HepG2 (cell line): Measurements from ENCODE around the gene BCAT1. TPM values are rescaled to one million over a fixed set of nuclear protein-coding genes. Genes with fewer than 3 reads are reported as not detected.

Source experiments
- ATAC-seq: fragments of 200-7000 bp; cut with Tn5 transposase; 3 replicates; pipeline ENCODE4 v1.9.1; 2020; ENCODE audit warnings: mild to moderate bottlenecking, moderate library complexity
- BruUV-seq: library from RNA; stranded (reverse); fragments of 400-500 nt; replicated peaks from 2 replicates; lab custom pipeline; 2021; lab: Mats Ljungman, UMichigan
- CTCF ChIA-PET: fragments of 300-600 bp; formaldehyde crosslinking; extraction: SDS; loops from one replicate; lab custom pipeline; 2021; ENCODE audit warnings: low total read pairs, inconsistent platforms, low intra/inter-chr PET ratio; lab: Yijun Ruan, JAX
- POLR2A ChIA-PET: fragments of 350-600 bp; sonication (Branson Sonifier 250); formaldehyde crosslinking; loops from one replicate; lab custom pipeline; 2020; ENCODE audit warnings: antibody characterized with exemption, inconsistent platforms; lab: Yijun Ruan, JAX
- DNase-seq: peaks from one replicate; pipeline ENCODE4 v3.0.0-alpha.2; 2015; ENCODE audit warnings: low spot score
- FAIRE-seq: peaks from 3 replicates; lab custom pipeline; 2011; peaks lifted over from hg19 to GRCh38; lab: Jason Lieb, UNC
- H2AFZ ChIP-seq: one replicate; pipeline ENCODE4 v1.6.1; 2011; ENCODE audit warnings: low read length, inconsistent platforms
- H3K27ac ChIP-seq: fragments of 300-600 bp; 3 replicates; pipeline ENCODE4 v1.8.0; 2011; ENCODE audit warnings: mixed run types, mild to moderate bottlenecking, mixed read lengths, low read length, inconsistent platforms; ENCODE audit not compliant: insufficient read depth; ENCODE audit errors: extremely low read length
- H3K27me3 ChIP-seq, 2 experiments: fragments of 200-600 bp in 1 of 2; 2 replicates in 1 of 2; 3 replicates in 1 of 2; pipeline versions ENCODE4 v1.6.0 to v1.8.0; 2011; ENCODE audit warnings: low read length in 2 of 2, mild to moderate bottlenecking in 2 of 2, moderate library complexity in 2 of 2, inconsistent platforms in 1 of 2; ENCODE audit not compliant: insufficient read depth in 2 of 2, control insufficient read depth in 1 of 2
- H3K36me3 ChIP-seq, 2 experiments: fragments of 200-600 bp in 1 of 2; replicated peaks in 1 of 2; 2 replicates in 1 of 2; 3 replicates in 1 of 2; pipeline versions ENCODE4 v1.5.1 to v1.8.0; 2011; ENCODE audit warnings: low read length in 2 of 2, inconsistent platforms in 1 of 2; ENCODE audit not compliant: insufficient read depth in 2 of 2, control insufficient read depth in 1 of 2
- H3K4me1 ChIP-seq: 2 replicates; pipeline ENCODE4 v1.5.1; 2012; ENCODE audit warnings: low read length, inconsistent platforms; ENCODE audit not compliant: insufficient read depth
- H3K4me2 ChIP-seq: 2 replicates; pipeline ENCODE4 v1.6.0; 2011; ENCODE audit warnings: low read depth, low read length, inconsistent platforms
- H3K4me3 ChIP-seq, 3 experiments: fragments of 200-600 bp in 1 of 3; sonication (generic), shearing (Covaris generic) in 1 of 3; replicated peaks in 1 of 3; 2 replicates each; pipeline ENCODE4 v1.5.1; 2011 to 2016; ENCODE audit warnings: low read length in 3 of 3, inconsistent platforms in 2 of 3, low read depth in 2 of 3, mild to moderate bottlenecking in 2 of 3, control low read depth in 1 of 3, mixed read lengths in 1 of 3; ENCODE audit not compliant: insufficient read depth in 1 of 3
- H3K79me2 ChIP-seq: one replicate; pipeline ENCODE4 v1.6.1; 2011; ENCODE audit warnings: low read length, inconsistent platforms; ENCODE audit not compliant: insufficient read depth
- H3K9ac ChIP-seq: 2 replicates; pipeline ENCODE4 v1.6.0; 2011; ENCODE audit warnings: mild to moderate bottlenecking, low read depth, low read length, inconsistent platforms; ENCODE audit not compliant: insufficient read depth
- H3K9me3 ChIP-seq: 2 replicates; pipeline ENCODE4 v1.5.1; 2012; ENCODE audit warnings: mild to moderate bottlenecking, low read length
- H4K20me1 ChIP-seq: 2 replicates; pipeline ENCODE4 v1.6.0; 2011; ENCODE audit warnings: inconsistent platforms, mild to moderate bottlenecking, low read length, moderate library complexity; ENCODE audit not compliant: insufficient read depth
- LCORL ChIP-seq, 2 experiments: fragments of 450-650 bp in 1 of 2; sonication (generic) in 1 of 2; formaldehyde crosslinking in 1 of 2; IDR thresholded peaks; 2 replicates each; pipeline versions ENCODE4 v1.5.0 to v1.6.1; 2017 to 2020; ENCODE audit warnings: antibody characterized with exemption in 1 of 2, missing genetic modification reagents in 1 of 2
- MED1 ChIP-seq: sonication (generic); formaldehyde crosslinking; IDR thresholded peaks from 2 replicates; pipeline ENCODE4 v1.4.0; 2020; ENCODE audit warnings: missing genetic modification reagents
- PPARG ChIP-seq: conservative IDR thresholded peaks from 2 replicates; pipeline ENCODE4 v1.6.1; 2016; ENCODE audit warnings: missing biosample characterization, missing genetic modification reagents
- ZBTB10 ChIP-seq: sonication (generic); formaldehyde crosslinking; IDR thresholded peaks from 2 replicates; pipeline ENCODE4 v1.4.0; 2020; ENCODE audit warnings: missing genetic modification reagents, borderline replicate concordance
- ZFP91 ChIP-seq: sonication (generic); formaldehyde crosslinking; IDR thresholded peaks from 2 replicates; pipeline ENCODE4 v1.9.0; 2022; ENCODE audit warnings: missing genetic modification reagents, mild to moderate bottlenecking, borderline replicate concordance
- ZNF296 ChIP-seq: sonication (generic); formaldehyde crosslinking; conservative IDR thresholded peaks from 2 replicates; pipeline ENCODE4 v1.5.0; 2020; ENCODE audit warnings: mild to moderate bottlenecking, missing genetic modification reagents
- WGBS: methylation state at CpG from one replicate; pipeline ENCODE4 v1.1.6; 2017; ENCODE audit warnings: low lambda C conversion rate; 5-methylcytosine and 5-hydroxymethylcytosine counted together
- in situ Hi-C: cut with HindIII; loops from 2 replicates; pipeline ENCODE4 v1.10.0; 2017; ENCODE audit warnings: low pct_unique_long_range_greater_than_20kb; ENCODE audit not compliant: extremely low pct_ligation_motif_present
- intact Hi-C: fragments of 100-400 bp; cut with micrococcal nuclease; formaldehyde crosslinking; loops from one replicate; pipeline ENCODE4 v1.10.0; 2022; ENCODE audit not compliant: unreplicated experiment
- polyA plus RNA-seq, 8 experiments: library from polyadenylated mRNA; depleted of rRNA in 3 of 8; stranded (reverse) in 7 of 8; unstranded in 1 of 8; fragments of >200 nt; fragmentation: Illumina TruSeq in 4 of 8; extraction: Trizol in 4 of 8; gene quantifications; 2 replicates each; pipeline versions ENCODE4 v1.2.1 to v1.2.3, GENCODE V29; 2011 to 2016; ENCODE audit warnings: low read depth in 4 of 8, missing spikeins in 1 of 8, mixed read lengths in 1 of 8; ENCODE audit not compliant: insufficient read depth in 1 of 8
- total RNA-seq, 5 experiments: library from RNA; depleted of rRNA; stranded (reverse); fragments of >200 nt; fragmentation: Illumina TruSeq; extraction: Trizol; gene quantifications; 2 replicates each; pipeline ENCODE4 v1.2.3, GENCODE V29; 2016; ENCODE audit warnings: low read depth in 1 of 5
- TF ChIP-seq, protein P1 (sequence below): sonication (generic); formaldehyde crosslinking; IDR thresholded peaks from 2 replicates; pipeline ENCODE4 v1.8.1; 2023; ENCODE audit warnings: missing genetic modification reagents, mild to moderate bottlenecking, borderline replicate concordance
- TF ChIP-seq, protein P2 (sequence below): sonication (generic); formaldehyde crosslinking; conservative IDR thresholded peaks from 2 replicates; pipeline ENCODE4 v1.4.0; 2020; ENCODE audit warnings: missing genetic modification reagents

The BCAT1 gene
- total and polyA plus RNA-seq, 2 of the 13 experiments (the other 11 are each of a cell fraction or from before 2014, with no cell fraction given) = 8.0 to 75.5 TPM

- TF ChIP-seq ZFP91 (CRISPR knock-in tag) (no peak), LCORL (IDR thresholded peaks at IDR 0.05) (no peak), LCORL (CRISPR knock-in tag; IDR thresholded peaks at IDR 0.05) (no peak), MED1 (CRISPR knock-in tag) (no peak), ZBTB10 (CRISPR knock-in tag) (no peak), ZNF296 (no peak), PPARG (no peak)
- TF ChIP-seq, protein P1, sequence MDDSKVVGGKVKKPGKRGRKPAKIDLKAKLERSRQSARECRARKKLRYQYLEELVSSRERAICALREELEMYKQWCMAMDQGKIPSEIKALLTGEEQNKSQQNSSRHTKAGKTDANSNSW (CRISPR knock-in tag) = no peak
- TF ChIP-seq, protein P2, sequence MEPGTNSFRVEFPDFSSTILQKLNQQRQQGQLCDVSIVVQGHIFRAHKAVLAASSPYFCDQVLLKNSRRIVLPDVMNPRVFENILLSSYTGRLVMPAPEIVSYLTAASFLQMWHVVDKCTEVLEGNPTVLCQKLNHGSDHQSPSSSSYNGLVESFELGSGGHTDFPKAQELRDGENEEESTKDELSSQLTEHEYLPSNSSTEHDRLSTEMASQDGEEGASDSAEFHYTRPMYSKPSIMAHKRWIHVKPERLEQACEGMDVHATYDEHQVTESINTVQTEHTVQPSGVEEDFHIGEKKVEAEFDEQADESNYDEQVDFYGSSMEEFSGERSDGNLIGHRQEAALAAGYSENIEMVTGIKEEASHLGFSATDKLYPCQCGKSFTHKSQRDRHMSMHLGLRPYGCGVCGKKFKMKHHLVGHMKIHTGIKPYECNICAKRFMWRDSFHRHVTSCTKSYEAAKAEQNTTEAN (CRISPR knock-in tag) = no peak
- ATAC-seq = no peak
- in situ Hi-C loops = no loop called here
- intact Hi-C loops = no loop called here
- BruUV-seq = no TSS peak
- CTCF ChIA-PET = no interaction called here
- no peak for DNase-seq
- no peak for FAIRE-seq
- H3K27ac ChIP-seq = no peak overlapping the region
- H3K27me3 ChIP-seq = no peaks in the 10 kb centered on the region
- H3K4me2 ChIP-seq = no peak overlapping the region
- POLR2A ChIA-PET = no interaction called here
- H2AFZ ChIP-seq = no peak overlapping the region
- no peaks in the 10 kb centered on the region for H3K79me2 ChIP-seq
- H3K4me3 ChIP-seq = no peak overlapping the region
- no peaks in the 10 kb centered on the region for H3K9me3 ChIP-seq
- H3K9ac ChIP-seq = no peak overlapping the region
- no peaks in the 10 kb centered on the region for H3K4me1 ChIP-seq
- 94% methylated on average over 2 of the region's 2 CpGs for WGBS
- H3K36me3 ChIP-seq = peaks cover 2 to 28% of the 10 kb centered on the region in 2 experiments; a peak in 3 of 5 replicates
- no peaks in the 10 kb centered on the region for H4K20me1 ChIP-seq
Measured at GRCh38 chr12:24879644-24880043, 69.3 kb downstream of the BCAT1 start.
